ENCODE results near the gene GPR132.
"Not testable (repeated sequence)": the region's sequence is repeated elsewhere in the genome, so short reads cannot be mapped to it uniquely, and the experiment has no call there.

Gene GPR132

GRCh38 chr14:105065280-105066228, at the start of gene GPR132:
TSS of gene GPR132 (minus strand) at chr14:105065430. CDS start at chr14:105055420, 10,010 bp downstream.
- no peak for DNase-seq (ENCODE audit: low read depth)

GRCh38 chr14:105109243-105109642, 44.0 kb upstream of the GPR132 start:
- not testable (repeated sequence) for DNase-seq (ENCODE audit: low read depth)

- DNase-seq (ENCODE audit: low read depth): no peak
Observed at GRCh38 chr14:105108516-105108864, 43.3 kb upstream of the GPR132 start.

- DNase-seq (ENCODE audit: low read depth): no peak
Observed at GRCh38 chr14:105107781-105108515, 42.7 kb upstream of the GPR132 start.

GRCh38 chr14:105107351-105107750, 42.1 kb upstream of the GPR132 start:
- DNase-seq (ENCODE audit: low read depth): no peak

GRCh38 chr14:105105158-105105557, 39.9 kb upstream of the GPR132 start:
- no peak for DNase-seq (ENCODE audit: low read depth)

- no peak for DNase-seq (ENCODE audit: low read depth)
Observed at GRCh38 chr14:105102893-105103292, 37.7 kb upstream of the GPR132 start.

GRCh38 chr14:105102361-105102870, 37.2 kb upstream of the GPR132 start:
- DNase-seq (ENCODE audit: low read depth): no peak

GRCh38 chr14:105100910-105101309, 35.7 kb upstream of the GPR132 start:
- no peak for DNase-seq (ENCODE audit: low read depth)

- DNase-seq (ENCODE audit: low read depth): no peak
Observed at GRCh38 chr14:105099778-105100177, 34.5 kb upstream of the GPR132 start.

GRCh38 chr14:105098316-105098715, 33.1 kb upstream of the GPR132 start:
- DNase-seq (ENCODE audit: low read depth): no peak

GRCh38 chr14:105097794-105098127, 32.5 kb upstream of the GPR132 start:
- DNase-seq (ENCODE audit: low read depth): no peak

- no peak for DNase-seq (ENCODE audit: low read depth)
Observed at GRCh38 chr14:105096206-105096875, 31.1 kb upstream of the GPR132 start.

- no peak for DNase-seq (ENCODE audit: low read depth)
Observed at GRCh38 chr14:105095236-105095805, 30.1 kb upstream of the GPR132 start.

GRCh38 chr14:105094193-105094907, 29.1 kb upstream of the GPR132 start:
- DNase-seq (ENCODE audit: low read depth): no peak

GRCh38 chr14:105093431-105094192, 28.4 kb upstream of the GPR132 start:
- DNase-seq (ENCODE audit: low read depth): peak; percentile 38

- peak; percentile 53 for DNase-seq (ENCODE audit: low read depth)
Observed at GRCh38 chr14:105093038-105093430, 27.8 kb upstream of the GPR132 start.

GRCh38 chr14:105092171-105093037, 27.2 kb upstream of the GPR132 start:
- DNase-seq (ENCODE audit: low read depth): no peak

GRCh38 chr14:105091517-105092170, 26.4 kb upstream of the GPR132 start:
- peak; percentile 64 for DNase-seq (ENCODE audit: low read depth)
